HL-60 (cell line): ENCODE data around the gene VWA2.

Source experiments
- DNase-seq, 2 experiments: peaks; one replicate each; pipeline ENCODE4 v3.0.0-alpha.2; 2010 to 2020; ENCODE audit warnings: low read depth in 1 of 2, low spot score in 1 of 2
- H3K27ac ChIP-seq: fragments of 250-450 bp; sonication (Bioruptor Pico); replicated peaks from 2 replicates; pipeline ENCODE4 v1.5.1; 2020; ENCODE audit warnings: mild to moderate bottlenecking, moderate library complexity
- H3K27me3 ChIP-seq: fragments of 250-450 bp; sonication (Bioruptor Pico); 2 replicates; pipeline ENCODE4 v1.5.1; 2021; ENCODE audit warnings: mild to moderate bottlenecking, moderate library complexity; ENCODE audit not compliant: insufficient read depth, poor library complexity, severe bottlenecking
- H3K4me3 ChIP-seq: replicated peaks from 2 replicates; pipeline ENCODE4 v1.5.1; 2011; ENCODE audit warnings: mild to moderate bottlenecking, control low read depth, low read length; ENCODE audit not compliant: insufficient read depth
- GABPA ChIP-seq: IDR thresholded peaks from 2 replicates; pipeline ENCODE4 v1.6.1; 2012; ENCODE audit warnings: low read depth
- POLR2AphosphoS5 ChIP-seq: IDR thresholded peaks from 2 replicates; pipeline ENCODE4 v1.6.1; 2012; ENCODE audit warnings: low read depth
- REST ChIP-seq: IDR thresholded peaks from 2 replicates; pipeline ENCODE4 v1.6.1; 2012; ENCODE audit warnings: low read depth; ENCODE audit not compliant: insufficient replicate concordance
- SPI1 ChIP-seq: IDR thresholded peaks from 2 replicates; pipeline ENCODE4 v1.6.1; 2012; ENCODE audit warnings: low read depth, mild to moderate bottlenecking, borderline replicate concordance
- TF ChIP-seq, protein P1 (sequence below): IDR thresholded peaks from one replicate; pipeline ENCODE4 v1.5.1; 2011; ENCODE audit warnings: low read length, control low read depth, inconsistent platforms; ENCODE audit not compliant: insufficient read depth

VWA2 gene

GRCh38 chr10:114278884-114279191 is 39.8 kb downstream of the VWA2 start:
- no peak overlapping the region for H3K4me3 ChIP-seq
- no peak for TF ChIP-seq SPI1
- no peak for DNase-seq
- H3K27me3 ChIP-seq, result no peaks in the 10 kb centered on the region
- H3K27ac ChIP-seq, result no peak overlapping the region

GRCh38 chr10:114279289-114279688 is 40.2 kb downstream of the VWA2 start:
- DNase-seq, result no peak
- no peak overlapping the region for H3K27ac ChIP-seq
- TF ChIP-seq, protein P1, sequence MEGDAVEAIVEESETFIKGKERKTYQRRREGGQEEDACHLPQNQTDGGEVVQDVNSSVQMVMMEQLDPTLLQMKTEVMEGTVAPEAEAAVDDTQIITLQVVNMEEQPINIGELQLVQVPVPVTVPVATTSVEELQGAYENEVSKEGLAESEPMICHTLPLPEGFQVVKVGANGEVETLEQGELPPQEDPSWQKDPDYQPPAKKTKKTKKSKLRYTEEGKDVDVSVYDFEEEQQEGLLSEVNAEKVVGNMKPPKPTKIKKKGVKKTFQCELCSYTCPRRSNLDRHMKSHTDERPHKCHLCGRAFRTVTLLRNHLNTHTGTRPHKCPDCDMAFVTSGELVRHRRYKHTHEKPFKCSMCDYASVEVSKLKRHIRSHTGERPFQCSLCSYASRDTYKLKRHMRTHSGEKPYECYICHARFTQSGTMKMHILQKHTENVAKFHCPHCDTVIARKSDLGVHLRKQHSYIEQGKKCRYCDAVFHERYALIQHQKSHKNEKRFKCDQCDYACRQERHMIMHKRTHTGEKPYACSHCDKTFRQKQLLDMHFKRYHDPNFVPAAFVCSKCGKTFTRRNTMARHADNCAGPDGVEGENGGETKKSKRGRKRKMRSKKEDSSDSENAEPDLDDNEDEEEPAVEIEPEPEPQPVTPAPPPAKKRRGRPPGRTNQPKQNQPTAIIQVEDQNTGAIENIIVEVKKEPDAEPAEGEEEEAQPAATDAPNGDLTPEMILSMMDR, result no peak
- TF ChIP-seq GABPA (no peak), SPI1 (no peak), POLR2AphosphoS5 (no peak), REST (no peak)

DNA sequence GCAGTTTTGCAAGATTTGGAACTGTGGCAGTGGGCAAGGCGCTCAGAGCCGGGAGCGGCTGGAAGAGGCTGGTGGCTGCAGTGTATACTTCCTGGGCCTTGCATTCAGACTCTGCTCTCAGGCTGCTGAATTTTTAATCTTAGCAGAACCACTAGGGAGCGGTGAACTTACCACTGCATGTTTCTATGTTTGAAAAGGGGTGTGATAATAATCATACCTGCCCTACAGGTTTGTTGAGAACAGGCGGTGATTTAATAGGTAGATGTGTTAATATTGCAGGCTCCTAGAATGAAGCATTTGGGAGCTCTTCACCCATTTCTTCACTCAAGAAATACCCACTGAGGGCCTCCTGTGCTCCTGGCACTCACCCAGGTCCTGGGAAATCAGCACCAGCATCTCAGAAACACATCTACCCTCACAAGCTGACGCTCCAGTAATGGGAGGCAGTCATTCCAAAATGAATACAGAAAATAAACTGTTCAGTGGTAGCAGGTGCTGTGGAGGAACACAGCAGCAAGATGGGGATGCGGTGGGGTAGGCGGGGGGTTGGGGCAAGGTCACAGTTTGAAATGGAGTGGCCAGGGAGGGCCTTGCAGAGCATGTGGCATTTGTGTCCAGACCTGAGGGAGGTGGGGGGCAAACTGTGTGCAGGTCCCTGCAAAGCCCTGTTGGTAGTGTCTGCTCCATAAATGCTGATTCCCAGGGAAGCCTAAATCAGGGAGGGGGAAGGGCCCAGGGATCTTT is 41.0 kb downstream of the VWA2 start:
- Histone ChIP-seq H3K4me3 (no peak overlapping the region), H3K27me3 (no peaks in the 10 kb centered on the region), H3K27ac (no peak overlapping the region)
- TF ChIP-seq REST, result no peak
- no peak for TF ChIP-seq GABPA
- no peak for TF ChIP-seq SPI1
- no peak for DNase-seq

More at GRCh38 chr10:114279289-114279688, 40.2 kb downstream of the VWA2 start:
- Histone ChIP-seq H3K4me3 (no peak overlapping the region), H3K27me3 (no peaks in the 10 kb centered on the region)

DNA sequence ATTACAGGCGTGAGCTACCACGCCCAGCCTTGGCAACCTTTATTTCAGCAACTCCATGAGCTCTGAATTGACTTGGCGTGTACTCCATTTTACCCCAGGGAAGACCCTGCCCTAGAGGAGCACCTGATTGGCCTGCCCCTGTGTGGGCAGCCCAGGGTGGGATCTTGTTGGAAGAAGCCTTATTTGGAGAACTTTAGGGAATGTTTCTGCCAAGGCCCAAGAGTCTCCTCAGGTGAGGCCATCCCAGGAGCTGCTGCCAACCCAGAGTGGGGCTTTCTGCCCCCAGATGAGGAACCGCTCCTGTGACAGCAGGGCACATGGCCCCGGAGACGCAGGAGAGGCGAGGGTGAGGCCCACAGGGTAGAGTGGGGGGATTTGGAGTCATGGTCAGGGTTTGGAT is 42.0 kb downstream of the VWA2 start:
- no peak for DNase-seq
- Histone ChIP-seq H3K27ac (no peak overlapping the region), H3K4me3 (no peak overlapping the region), H3K27me3 (no peaks in the 10 kb centered on the region)
- TF ChIP-seq, protein P1, result no peak
- TF ChIP-seq REST (no peak), POLR2AphosphoS5 (no peak), GABPA (no peak), SPI1 (no peak)
